ENCODE measurements around the gene CYP1A2. TPM values are rescaled to one million over a fixed set of nuclear protein-coding genes. Genes with fewer than 3 reads are reported as not detected.

The CYP1A2 gene
- total and polyA plus RNA-seq, 2 of the 13 experiments (the other 11 are each of a cell fraction or from before 2014, with no cell fraction given), result 0.07 TPM; not detected in 1

GRCh38 chr15:74782259-74783071, 33.8 kb downstream of the CYP1A2 start (continued):
- TF ChIP-seq ZNF317 (CRISPR knock-in tag; IDR thresholded peaks at IDR 0.05) (no peak), NR2F2 (IDR thresholded peaks at IDR 0.05; ENCODE audit: borderline replicate concordance, low read depth) (no peak), GLI4 (CRISPR knock-in tag; IDR thresholded peaks at IDR 0.05; ENCODE audit: borderline replicate concordance) (0 out of 2 replicates have a peak, but pooled peaks have one; percentile 31), ATF5 (CRISPR knock-in tag; IDR thresholded peaks at IDR 0.05; ENCODE audit: low read depth) (no peak), SOX5 (CRISPR knock-in tag; IDR thresholded peaks at IDR 0.05; ENCODE audit: borderline replicate concordance) (no peak), ZSCAN30 (CRISPR knock-in tag; IDR thresholded peaks at IDR 0.05) (no peak), ZNF75D (CRISPR knock-in tag; IDR thresholded peaks at IDR 0.05; ENCODE audit: borderline replicate concordance) (no peak), SIN3A (IDR thresholded peaks at IDR 0.05; ENCODE audit: borderline replicate concordance, low read depth, low read length) (peak; percentile 10; the same call in 1 of the 2 replicates), PHF8 (CRISPR knock-in tag; IDR thresholded peaks at IDR 0.05) (peak; percentile 9; the same call in 1 of the 2 replicates), ASH2L (IDR thresholded peaks at IDR 0.05; ENCODE audit: insufficient read length, low read depth, low read length) (no peak), ZNF782 (CRISPR knock-in tag; IDR thresholded peaks at IDR 0.05; ENCODE audit: borderline replicate concordance) (no peak), ZMYM2 (CRISPR knock-in tag; IDR thresholded peaks at IDR 0.05) (no peak), ZNF572 (CRISPR knock-in tag; IDR thresholded peaks at IDR 0.05) (no peak), ZNF296 (CRISPR knock-in tag; conservative IDR thresholded peaks at IDR 0.05) (0 out of 2 replicates have a peak, but pooled peaks have one; percentile 5), SCMH1 (CRISPR knock-in tag; IDR thresholded peaks at IDR 0.05; ENCODE audit: borderline replicate concordance) (no peak), ZBTB21 (CRISPR knock-in tag; IDR thresholded peaks at IDR 0.05) (no peak), HBP1 (CRISPR knock-in tag; IDR thresholded peaks at IDR 0.05; ENCODE audit: low read depth) (no peak), ZNF577 (CRISPR knock-in tag; IDR thresholded peaks at IDR 0.05; ENCODE audit: borderline replicate concordance, low read depth) (no peak), HOMEZ (CRISPR knock-in tag; IDR thresholded peaks at IDR 0.05; ENCODE audit: low read depth) (no peak), FOXC1 (CRISPR knock-in tag; IDR thresholded peaks at IDR 0.05; ENCODE audit: borderline replicate concordance) (no peak), TAF15 (IDR thresholded peaks at IDR 0.05; ENCODE audit: low read depth, low read length, poor library complexity, severe bottlenecking) (no peak), ARNT (IDR thresholded peaks at IDR 0.05) (no peak), EED (CRISPR knock-in tag; IDR thresholded peaks at IDR 0.05) (no peak), ZFP82 (CRISPR knock-in tag; IDR thresholded peaks at IDR 0.05; ENCODE audit: borderline replicate concordance) (peak; percentile 30; the same call in 1 of the 2 replicates), TBL1XR1 (IDR thresholded peaks at IDR 0.05; ENCODE audit: borderline replicate concordance, low read length, partially characterized antibody) (no peak), HNRNPH1 (optimal IDR thresholded peaks at IDR 0.05; ENCODE audit: low read depth, low read length) (no peak)
